Panc1 (cell line): ENCODE results near the gene CDK5RAP1. TPM values are rescaled to one million over a fixed set of nuclear protein-coding genes. Genes with fewer than 3 reads are reported as not detected.

Experiments used
- ATAC-seq: fragments of 200-7000 bp; cut with Tn5 transposase; 2 replicates; pipeline ENCODE4 v1.9.1; 2020; ENCODE audit warnings: mild to moderate bottlenecking, moderate library complexity
- BruUV-seq: library from RNA; stranded (reverse); fragments of 400-500 nt; replicated peaks from 2 replicates; lab custom pipeline; 2021; lab: Mats Ljungman, UMichigan
- CTCF ChIA-PET: fragments of 300-600 bp; sonication (Branson Sonifier 250); formaldehyde crosslinking; loops from one replicate; lab custom pipeline; 2022; ENCODE audit warnings: antibody characterized with exemption; lab: Charles Lee
- POLR2A ChIA-PET: fragments of 300-600 bp; sonication (Branson Sonifier 250); formaldehyde crosslinking; loops from one replicate; lab custom pipeline; 2022; ENCODE audit warnings: antibody characterized with exemption; lab: Charles Lee
- DNase-seq: peaks from one replicate; pipeline ENCODE4 v3.0.0-alpha.2; 2010; ENCODE audit warnings: low read depth, low spot score
- H3K27ac ChIP-seq: 2 replicates; pipeline ENCODE4 v1.5.1; 2011; ENCODE audit warnings: mild to moderate bottlenecking, low read length, inconsistent platforms
- H3K27me3 ChIP-seq: fragments of 200-500 bp; sonication (Bioruptor generic); 2 replicates; pipeline ENCODE4 v1.6.0; 2014; ENCODE audit warnings: low read length, inconsistent platforms; ENCODE audit not compliant: control insufficient read depth, insufficient read depth
- H3K36me3 ChIP-seq: fragments of 200-500 bp; sonication (Bioruptor generic); 2 replicates; pipeline ENCODE4 v1.5.1; 2014; ENCODE audit warnings: inconsistent platforms, mild to moderate bottlenecking, low read length, moderate library complexity; ENCODE audit not compliant: control insufficient read depth, insufficient read depth
- H3K4me1 ChIP-seq: 2 replicates; pipeline ENCODE4 v1.5.1; 2011; ENCODE audit warnings: inconsistent platforms, mild to moderate bottlenecking, low read length, moderate library complexity; ENCODE audit not compliant: control insufficient read depth, insufficient read depth
- H3K4me3 ChIP-seq, 2 experiments: 2 replicates each; pipeline ENCODE4 v1.5.1; 2011 to 2012; ENCODE audit warnings: low read depth in 2 of 2, low read length in 2 of 2, mild to moderate bottlenecking in 2 of 2, inconsistent platforms in 1 of 2, moderate library complexity in 1 of 2
- H3K9me3 ChIP-seq: fragments of 200-500 bp; sonication (Bioruptor generic); 2 replicates; pipeline ENCODE4 v1.5.1; 2014; ENCODE audit warnings: low read depth, mild to moderate bottlenecking, inconsistent platforms, low read length, moderate library complexity; ENCODE audit not compliant: control insufficient read depth, insufficient read depth
- CTCF ChIP-seq: fragments of 450-650 bp; IDR thresholded peaks from 2 replicates; pipeline ENCODE4 v1.5.1; 2017; ENCODE audit warnings: mild to moderate bottlenecking
- POLR2AphosphoS5 ChIP-seq: IDR thresholded peaks from 2 replicates; pipeline ENCODE4 v1.6.1; 2012; ENCODE audit warnings: mild to moderate bottlenecking, low read depth, low read length, moderate library complexity
- REST ChIP-seq, 2 experiments: IDR thresholded peaks; 2 replicates each; pipeline ENCODE4 v1.6.1; 2011 to 2012; ENCODE audit warnings: low read depth in 2 of 2, control low read depth in 1 of 2, low read length in 1 of 2, mild to moderate bottlenecking in 1 of 2, moderate library complexity in 1 of 2; ENCODE audit not compliant: insufficient read depth in 1 of 2
- SIN3A ChIP-seq: IDR thresholded peaks from 2 replicates; pipeline ENCODE4 v1.6.1; 2012; ENCODE audit warnings: low read depth, mild to moderate bottlenecking, low read length, moderate library complexity, borderline replicate concordance; ENCODE audit not compliant: insufficient read depth
- TCF7L2 ChIP-seq: IDR thresholded peaks from 2 replicates; pipeline ENCODE4 v1.6.1; 2011; ENCODE audit warnings: mild to moderate bottlenecking, low read depth, low read length, inconsistent platforms
- in situ Hi-C: cut with HindIII; loops from 2 replicates; pipeline ENCODE4 v1.10.0; 2016; ENCODE audit warnings: low sequenced_read_pairs, low pct_unique_long_range_greater_than_20kb
- intact Hi-C: fragments of 100-400 bp; cut with micrococcal nuclease; formaldehyde crosslinking; loops from one replicate; pipeline ENCODE4 v1.10.0; 2022; ENCODE audit not compliant: unreplicated experiment
- total RNA-seq: library from RNA; stranded (reverse); gene quantifications from one replicate; pipeline ENCODE4 v1.2.1, GENCODE V29; 2021; ENCODE audit not compliant: unreplicated experiment

CDK5RAP1 gene
- total RNA-seq, 1 experiment from 2014 or later = 34.8 TPM

GRCh38 chr20:33313686-33314314 is 87.5 kb downstream of the CDK5RAP1 start:
- no peaks in the 10 kb centered on the region for H3K4me1 ChIP-seq
- POLR2A ChIA-PET = no interaction called here
- no peak overlapping the region for H3K27ac ChIP-seq
- intact Hi-C loops (no loop called here), in situ Hi-C loops (no loop called here)
- no peaks in the 10 kb centered on the region for H3K9me3 ChIP-seq
- TF ChIP-seq POLR2AphosphoS5 = no peak
- no peak for TF ChIP-seq TCF7L2
- ATAC-seq = no peak
- CTCF ChIA-PET = no interaction called here
- DNase-seq = no peak
- no peak overlapping the region for H3K4me3 ChIP-seq
- no peaks in the 10 kb centered on the region for H3K36me3 ChIP-seq
- no peaks in the 10 kb centered on the region for H3K27me3 ChIP-seq
- no TSS peak for BruUV-seq

GRCh38 chr20:33312583-33312982 is 88.7 kb downstream of the CDK5RAP1 start:
- ATAC-seq (no peak), DNase-seq (no peak)
- Histone ChIP-seq H3K27ac (no peak overlapping the region), H3K27me3 (no peaks in the 10 kb centered on the region), H3K9me3 (no peaks in the 10 kb centered on the region), H3K4me1 (no peaks in the 10 kb centered on the region), H3K4me3 (no peak overlapping the region), H3K36me3 (no peaks in the 10 kb centered on the region)
- BruUV-seq = no TSS peak
- no peak for TF ChIP-seq SIN3A
- TF ChIP-seq POLR2AphosphoS5 = no peak
- no peak for TF ChIP-seq REST (IDR thresholded peaks at IDR 0.05; ENCODE audit: insufficient read depth in 1 of 2, low read depth in 2 of 2, low read length in 1 of 2)
- TF ChIP-seq TCF7L2 = no peak
- no peak for TF ChIP-seq CTCF
- ChIA-PET POLR2A (no interaction called here), CTCF (no interaction called here)
- in situ Hi-C loops (no loop called here), intact Hi-C loops (no loop called here)

GRCh38 chr20:33311996-33312395 is 89.3 kb downstream of the CDK5RAP1 start:
- Histone ChIP-seq H3K4me1 (no peaks in the 10 kb centered on the region), H3K36me3 (no peaks in the 10 kb centered on the region), H3K27ac (no peak overlapping the region), H3K27me3 (no peaks in the 10 kb centered on the region), H3K4me3 (no peak overlapping the region), H3K9me3 (no peaks in the 10 kb centered on the region)
- TF ChIP-seq CTCF = no peak
- no peak for TF ChIP-seq POLR2AphosphoS5
- no peak for TF ChIP-seq TCF7L2
- TF ChIP-seq SIN3A = no peak
- TF ChIP-seq REST (IDR thresholded peaks at IDR 0.05; ENCODE audit: insufficient read depth in 1 of 2, low read depth in 2 of 2, low read length in 1 of 2) = no peak
- ATAC-seq (no peak), DNase-seq (no peak)
- ChIA-PET POLR2A (no interaction called here), CTCF (no interaction called here)
- in situ Hi-C loops (no loop called here), intact Hi-C loops (no loop called here)
- no TSS peak for BruUV-seq
